OCI-LY3 (cell line): ENCODE data around the gene SPAG6.

Source experiments
- CTCF ChIP-seq: fragments of 200-600, 300-600 bp; sonication (generic); IDR thresholded peaks from 2 replicates; pipeline ENCODE4 v1.5.1; 2014; ENCODE audit warnings: antibody characterized with exemption, low read length, low read depth
- EZH2phosphoT487 ChIP-seq: fragments of 200-600 bp; shearing (Covaris generic); IDR thresholded peaks from 2 replicates; pipeline ENCODE4 v1.6.1; 2018; ENCODE audit warnings: antibody characterized with exemption, mixed run types, low read depth

- TF ChIP-seq CTCF (no peak), EZH2phosphoT487 (no peak)
Observed at GRCh38 chr10:22319980-22320558, 25.2 kb upstream of the SPAG6 start.
